Measurements from ENCODE around the gene PODXL2.
A peak's percentile ranks its signal among the peaks of the same experiment; 100 is the strongest.

Gene PODXL2

GRCh38 chr3:127613406-127613805 is 15.6 kb upstream of the PODXL2 start:
- no peak for DNase-seq
- Mint-ChIP-seq H3K27ac (no peak overlapping the region), H3K9me3 (no peaks in the 10 kb centered on the region), H3K4me3 (no peak overlapping the region), H3K4me1 (ENCODE audit: low read depth) (peaks cover 1% of the 10 kb centered on the region), H3K27me3 (no peaks in the 10 kb centered on the region), H3K36me3 (ENCODE audit: low read depth) (peaks cover 98% of the 10 kb centered on the region)

DNA sequence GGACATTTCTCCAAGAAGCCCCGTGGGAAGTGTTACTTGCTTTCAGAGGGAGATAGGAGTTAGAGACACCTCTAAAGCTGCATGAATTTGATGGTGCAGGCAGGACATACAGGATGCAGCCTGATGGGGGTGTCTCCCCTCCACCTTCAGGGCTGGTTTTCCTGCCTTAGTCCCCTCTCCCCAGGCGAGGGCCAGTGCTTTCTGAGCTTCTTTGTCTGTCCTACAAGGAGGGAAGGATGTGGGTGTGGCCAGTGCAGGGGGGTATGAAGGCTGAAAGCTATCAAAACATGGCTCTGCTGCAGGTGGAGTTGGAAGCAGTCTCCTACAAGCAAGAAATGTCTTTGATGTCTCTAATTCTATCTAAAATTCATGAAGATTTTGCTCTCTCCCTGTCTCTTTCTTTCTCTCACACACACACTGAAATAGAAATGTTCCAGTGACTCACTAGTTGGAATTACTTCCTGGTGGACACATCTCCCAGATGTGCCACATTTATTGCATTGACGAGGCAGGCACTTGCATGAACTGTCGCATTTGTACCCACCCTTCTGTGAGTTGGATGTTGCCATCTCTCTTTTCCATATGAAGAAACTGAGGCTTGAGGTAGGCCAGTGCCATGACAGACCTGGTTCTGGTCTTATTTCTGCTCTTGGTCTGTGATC is 13.9 kb upstream of the PODXL2 start:
- Mint-ChIP-seq H3K27me3 (no peaks in the 10 kb centered on the region), H3K27ac (no peak overlapping the region), H3K4me1 (ENCODE audit: low read depth) (no peaks in the 10 kb centered on the region), H3K4me3 (no peak overlapping the region), H3K9me3 (no peaks in the 10 kb centered on the region), H3K36me3 (ENCODE audit: low read depth) (peaks cover 97% of the 10 kb centered on the region)
- DNase-seq, result no peak

- H3K9me3 Mint-ChIP-seq, result no peaks in the 10 kb centered on the region
- H3K27me3 Mint-ChIP-seq, result no peaks in the 10 kb centered on the region
- H3K36me3 Mint-ChIP-seq (ENCODE audit: low read depth), result peaks cover 97% of the 10 kb centered on the region
- H3K4me1 Mint-ChIP-seq (ENCODE audit: low read depth), result no peaks in the 10 kb centered on the region
- H3K27ac Mint-ChIP-seq, result no peak overlapping the region
- H3K4me3 Mint-ChIP-seq, result no peak overlapping the region
- DNase-seq, result no peak
Measured at GRCh38 chr3:127615631-127616305, 13.2 kb upstream of the PODXL2 start.

- Mint-ChIP-seq H3K36me3 (ENCODE audit: low read depth) (peaks cover 98% of the 10 kb centered on the region), H3K4me3 (no peak overlapping the region)
Measured at GRCh38 chr3:127616836-127617605, 12.0 kb upstream of the PODXL2 start.

GRCh38 chr3:127618891-127619290 is 10.1 kb upstream of the PODXL2 start:
- DNase-seq, result no peak
- H3K4me1 Mint-ChIP-seq (ENCODE audit: low read depth), result no peaks in the 10 kb centered on the region
- H3K4me3 Mint-ChIP-seq, result no peak overlapping the region
- peaks cover 95% of the 10 kb centered on the region for H3K36me3 Mint-ChIP-seq (ENCODE audit: low read depth)
- H3K27me3 Mint-ChIP-seq, result no peaks in the 10 kb centered on the region
- H3K27ac Mint-ChIP-seq, result no peak overlapping the region
- no peaks in the 10 kb centered on the region for H3K9me3 Mint-ChIP-seq

More at GRCh38 chr3:127616836-127617605, 12.0 kb upstream of the PODXL2 start:
- no peak overlapping the region for H3K27ac Mint-ChIP-seq
- H3K4me1 Mint-ChIP-seq (ENCODE audit: low read depth), result no peaks in the 10 kb centered on the region
- no peak for DNase-seq
- no peaks in the 10 kb centered on the region for H3K9me3 Mint-ChIP-seq
- no peaks in the 10 kb centered on the region for H3K27me3 Mint-ChIP-seq

DNA sequence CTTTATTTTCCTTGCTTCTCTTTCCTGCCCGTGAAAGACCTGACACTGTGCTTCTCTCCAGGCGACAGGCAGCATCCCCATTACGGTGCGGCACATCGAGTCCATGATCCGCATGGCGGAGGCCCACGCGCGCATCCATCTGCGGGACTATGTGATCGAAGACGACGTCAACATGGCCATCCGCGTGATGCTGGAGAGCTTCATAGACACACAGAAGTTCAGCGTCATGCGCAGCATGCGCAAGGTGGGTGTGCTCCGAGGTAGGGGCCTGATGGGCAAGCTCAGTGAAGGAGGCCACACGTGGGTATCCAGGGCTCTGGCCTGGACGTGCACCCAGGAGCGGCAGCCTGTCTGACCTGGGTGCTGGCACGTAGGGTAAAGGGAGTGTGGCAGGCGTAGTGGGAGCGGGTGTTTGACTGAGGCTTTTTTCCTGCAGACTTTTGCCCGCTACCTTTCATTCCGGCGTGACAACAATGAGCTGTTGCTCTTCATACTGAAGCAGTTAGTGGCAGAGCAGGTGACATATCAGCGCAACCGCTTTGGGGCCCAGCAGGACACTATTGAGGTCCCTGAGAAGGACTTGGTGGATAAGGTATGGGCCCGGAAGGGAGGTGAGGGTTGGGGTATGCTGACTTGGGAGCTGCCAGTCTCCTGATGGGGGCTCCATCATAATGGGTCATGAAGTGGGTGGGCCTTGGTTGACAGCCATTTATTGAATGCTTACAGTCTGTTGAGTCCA is 8.2 kb upstream of the PODXL2 start:
- peaks cover 76% of the 10 kb centered on the region for H3K36me3 Mint-ChIP-seq (ENCODE audit: low read depth)
- H3K27me3 Mint-ChIP-seq, result no peaks in the 10 kb centered on the region
- no peak overlapping the region for H3K27ac Mint-ChIP-seq
- H3K9me3 Mint-ChIP-seq, result no peaks in the 10 kb centered on the region
- H3K4me1 Mint-ChIP-seq (ENCODE audit: low read depth), result peaks cover 2% of the 10 kb centered on the region
- no peak for DNase-seq
- H3K4me3 Mint-ChIP-seq, result no peak overlapping the region

DNA sequence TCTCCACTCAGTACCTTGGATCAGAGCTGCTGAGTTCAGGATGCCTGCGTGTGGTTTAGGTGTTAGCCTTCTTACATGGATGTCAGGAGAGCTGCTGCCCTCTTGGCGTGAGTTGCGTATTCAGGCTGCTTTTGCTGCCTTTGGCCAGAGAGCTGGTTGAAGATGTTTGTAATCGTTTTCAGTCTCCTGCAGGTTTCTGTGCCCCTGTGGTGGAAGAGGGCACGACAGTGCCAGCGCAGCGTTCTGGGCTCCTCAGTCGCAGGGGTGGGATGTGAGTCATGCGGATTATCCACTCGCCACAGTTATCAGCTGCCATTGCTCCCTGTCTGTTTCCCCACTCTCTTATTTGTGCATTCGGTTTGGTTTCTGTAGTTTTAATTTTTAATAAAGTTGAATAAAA is 7.0 kb upstream of the PODXL2 start:
- H3K4me1 Mint-ChIP-seq (ENCODE audit: low read depth), result peaks cover 14% of the 10 kb centered on the region
- DNase-seq, result no peak
- no peak overlapping the region for H3K4me3 Mint-ChIP-seq
- no peaks in the 10 kb centered on the region for H3K9me3 Mint-ChIP-seq
- peaks cover 63% of the 10 kb centered on the region for H3K36me3 Mint-ChIP-seq (ENCODE audit: low read depth)
- H3K27ac Mint-ChIP-seq, result no peak overlapping the region
- H3K27me3 Mint-ChIP-seq, result peaks cover 2% of the 10 kb centered on the region

GRCh38 chr3:127622772-127623576 is 6.0 kb upstream of the PODXL2 start:
- H3K9me3 Mint-ChIP-seq, result no peaks in the 10 kb centered on the region
- peaks cover 20% of the 10 kb centered on the region for H3K4me1 Mint-ChIP-seq (ENCODE audit: low read depth)
- H3K27me3 Mint-ChIP-seq, result peaks cover 10% of the 10 kb centered on the region
- DNase-seq, result no peak
- no peak overlapping the region for H3K27ac Mint-ChIP-seq
- H3K4me3 Mint-ChIP-seq, result no peak overlapping the region
- peaks cover 54% of the 10 kb centered on the region for H3K36me3 Mint-ChIP-seq (ENCODE audit: low read depth)

DNA sequence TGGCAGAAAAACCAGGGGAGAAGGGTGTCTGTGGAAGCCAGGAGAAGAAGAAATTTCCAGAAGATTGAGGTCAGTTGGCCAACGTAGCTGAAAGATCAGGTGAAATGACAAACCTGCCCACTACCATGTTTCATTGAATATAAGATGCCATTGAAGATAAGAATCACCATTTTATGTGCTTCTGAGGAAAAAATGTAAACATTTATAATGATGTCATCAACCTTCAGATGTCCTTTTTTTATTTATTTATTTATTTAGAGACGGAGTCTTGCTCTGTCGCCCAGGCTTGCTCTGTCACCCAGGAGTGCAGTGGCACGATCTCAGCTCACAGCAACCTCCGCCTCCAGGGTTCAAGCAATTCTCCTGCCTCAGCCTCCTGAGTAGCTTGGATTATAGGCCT is 4.9 kb upstream of the PODXL2 start:
- DNase-seq, result no peak
- H3K4me1 Mint-ChIP-seq (ENCODE audit: low read depth), result peaks cover 25% of the 10 kb centered on the region
- H3K4me3 Mint-ChIP-seq, result no peak overlapping the region
- no peak overlapping the region for H3K27ac Mint-ChIP-seq
- H3K27me3 Mint-ChIP-seq, result peaks cover 18% of the 10 kb centered on the region
- H3K36me3 Mint-ChIP-seq (ENCODE audit: low read depth), result peaks cover 43% of the 10 kb centered on the region
- peaks cover 4% of the 10 kb centered on the region for H3K9me3 Mint-ChIP-seq

GRCh38 chr3:127625821-127626220 is 3.2 kb upstream of the PODXL2 start:
- no peak overlapping the region for H3K27ac Mint-ChIP-seq
- peaks cover 27% of the 10 kb centered on the region for H3K36me3 Mint-ChIP-seq (ENCODE audit: low read depth)
- peaks cover 31% of the 10 kb centered on the region for H3K27me3 Mint-ChIP-seq
- no peak overlapping the region for H3K4me3 Mint-ChIP-seq
- no peak for DNase-seq
- H3K4me1 Mint-ChIP-seq (ENCODE audit: low read depth), result peaks cover 36% of the 10 kb centered on the region
- peaks cover 4% of the 10 kb centered on the region for H3K9me3 Mint-ChIP-seq

DNA sequence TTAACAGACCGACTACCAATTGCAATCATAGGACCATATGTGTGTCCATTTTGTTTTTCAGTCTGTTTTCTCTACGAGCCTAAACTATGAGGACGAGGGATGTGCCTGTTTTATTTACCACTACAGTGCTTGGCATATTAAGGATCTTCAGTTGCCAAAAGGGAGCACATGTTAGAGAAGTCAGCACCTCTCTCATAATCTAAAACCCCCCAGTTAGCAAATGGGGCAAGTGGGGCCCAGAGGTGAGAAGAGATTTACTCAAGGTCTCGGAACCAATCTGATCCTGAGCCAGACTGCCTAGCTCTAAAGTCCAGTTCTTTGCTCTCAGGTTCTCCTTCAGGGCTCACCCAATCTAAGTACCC is 578 bp upstream of the PODXL2 start:
- H3K27me3 Mint-ChIP-seq, result peaks cover 45% of the 10 kb centered on the region
- peak overlapping the region; percentile 54 for H3K4me3 Mint-ChIP-seq
- peaks cover 36% of the 10 kb centered on the region for H3K4me1 Mint-ChIP-seq (ENCODE audit: low read depth)
- peaks cover 1% of the 10 kb centered on the region for H3K36me3 Mint-ChIP-seq (ENCODE audit: low read depth)
- H3K9me3 Mint-ChIP-seq, result peaks cover 4% of the 10 kb centered on the region
- no peak for DNase-seq
- H3K27ac Mint-ChIP-seq, result peak overlapping the region; percentile 81

- Mint-ChIP-seq H3K27me3 (peaks cover 51% of the 10 kb centered on the region), H3K27ac (peak overlapping the region; percentile 56), H3K9me3 (peaks cover 4% of the 10 kb centered on the region), H3K36me3 (ENCODE audit: low read depth) (no peaks in the 10 kb centered on the region), H3K4me1 (ENCODE audit: low read depth) (peaks cover 36% of the 10 kb centered on the region), H3K4me3 (peak overlapping the region; percentile 73)
- DNase-seq, result peak; percentile 63
Measured at GRCh38 chr3:127629467-127630403, 750 bp downstream of the PODXL2 start.

All from activated T-cell treated with anti-CD3 and anti-CD28 coated beads, Interleukin-2, amount 50 U/mL, for 24 hours (primary cell).